OCI-M1 (cell line): ENCODE data around the gene RYR2.
A peak's percentile ranks its signal among the peaks of the same experiment; 100 is the strongest.
"Not testable (repeated sequence)": the region's sequence is repeated elsewhere in the genome, so short reads cannot be mapped to it uniquely, and the experiment has no call there.

Source experiments
- DNase-seq: peaks from one replicate; lab custom pipeline; 2025; lab: John Stamatoyannopoulos, UW

RYR2 gene

GRCh38 chr1:237566581-237566980, 524.6 kb downstream of the RYR2 start:
- DNase-seq = no peak

GRCh38 chr1:237568955-237569354, 527.0 kb downstream of the RYR2 start:
- DNase-seq = no peak

- peak; percentile 9 for DNase-seq
Measured at GRCh38 chr1:237570530-237570929, 528.5 kb downstream of the RYR2 start.

GRCh38 chr1:237574536-237574935, 532.6 kb downstream of the RYR2 start:
- DNase-seq = no peak

GRCh38 chr1:237578540-237578939, 536.6 kb downstream of the RYR2 start:
- no peak for DNase-seq

GRCh38 chr1:237580726-237581125, 538.7 kb downstream of the RYR2 start:
- no peak for DNase-seq

- no peak for DNase-seq
Measured at GRCh38 chr1:237583270-237583669, 541.3 kb downstream of the RYR2 start.

GRCh38 chr1:237583756-237584155, 541.8 kb downstream of the RYR2 start:
- no peak for DNase-seq

GRCh38 chr1:237590386-237590785, 548.4 kb downstream of the RYR2 start:
- no peak for DNase-seq

GRCh38 chr1:237591353-237591752, 549.4 kb downstream of the RYR2 start:
- DNase-seq = no peak

GRCh38 chr1:237603036-237603568, 561.1 kb downstream of the RYR2 start:
- not testable (repeated sequence) for DNase-seq

GRCh38 chr1:237608433-237608832, 566.4 kb downstream of the RYR2 start:
- no peak for DNase-seq

GRCh38 chr1:237610157-237610556, 568.2 kb downstream of the RYR2 start:
- DNase-seq = no peak

GRCh38 chr1:237613984-237614383, 572.0 kb downstream of the RYR2 start:
- no peak for DNase-seq

GRCh38 chr1:237619553-237619952, 577.6 kb downstream of the RYR2 start:
- peak; percentile 2 for DNase-seq

GRCh38 chr1:237634922-237635321, 592.9 kb downstream of the RYR2 start:
- DNase-seq = no peak

- no peak for DNase-seq
Measured at GRCh38 chr1:237638555-237638954, 596.6 kb downstream of the RYR2 start.

GRCh38 chr1:237640011-237640671, 598.2 kb downstream of the RYR2 start:
- DNase-seq = no peak

GRCh38 chr1:237640966-237641365, 599.0 kb downstream of the RYR2 start:
- no peak for DNase-seq

GRCh38 chr1:237650809-237651208, 608.8 kb downstream of the RYR2 start:
- DNase-seq = no peak

- no peak for DNase-seq
Measured at GRCh38 chr1:237655778-237656177, 613.8 kb downstream of the RYR2 start.

GRCh38 chr1:237664348-237664747, 622.4 kb downstream of the RYR2 start:
- no peak for DNase-seq

- DNase-seq = no peak
Measured at GRCh38 chr1:237670302-237670701, 628.3 kb downstream of the RYR2 start.

GRCh38 chr1:237671262-237671661, 629.3 kb downstream of the RYR2 start:
- no peak for DNase-seq
